HepG2 (cell line): Measurements from ENCODE around the gene P2RX6. TPM values are rescaled to one million over a fixed set of nuclear protein-coding genes. Genes with fewer than 3 reads are reported as not detected.

Experiments
- CREBL2 ChIP-seq: sonication (generic); formaldehyde crosslinking; IDR thresholded peaks from 2 replicates; pipeline ENCODE4 v1.8.1; 2023; ENCODE audit warnings: missing genetic modification reagents, mild to moderate bottlenecking, borderline replicate concordance
- EHMT2 ChIP-seq: fragments of 200-600 bp; sonication (generic); IDR thresholded peaks from 2 replicates; pipeline ENCODE4 v1.7.0; 2017; ENCODE audit warnings: antibody characterized with exemption, low read depth, low read length, borderline replicate concordance
- JUND ChIP-seq: sonication (generic); formaldehyde crosslinking; IDR thresholded peaks from 2 replicates; pipeline ENCODE4 v1.8.0; 2022; ENCODE audit warnings: mild to moderate bottlenecking, missing genetic modification reagents
- MAFF ChIP-seq: IDR thresholded peaks from 2 replicates; pipeline ENCODE4 v1.6.1; 2011; ENCODE audit warnings: low read depth, low read length, improper control_type of control experiment
- MATR3 ChIP-seq: sonication (generic); formaldehyde crosslinking; IDR thresholded peaks from 2 replicates; pipeline ENCODE4 v1.4.0; 2020; ENCODE audit warnings: missing genetic modification reagents
- RBM22 ChIP-seq: fragments of 200-400 bp; formaldehyde crosslinking; optimal IDR thresholded peaks from 2 replicates; pipeline ENCODE3; 2017; ENCODE audit warnings: mild to moderate bottlenecking, low read length, moderate library complexity
- SNAPC5 ChIP-seq: sonication (generic); formaldehyde crosslinking; IDR thresholded peaks from 2 replicates; pipeline ENCODE4 v1.8.1; 2023; ENCODE audit warnings: mild to moderate bottlenecking, missing genetic modification reagents, borderline replicate concordance
- SRSF1 ChIP-seq: fragments of 200-400 bp; formaldehyde crosslinking; optimal IDR thresholded peaks from 2 replicates; pipeline ENCODE3; 2017; ENCODE audit warnings: mild to moderate bottlenecking, low read depth, low read length, moderate library complexity
- STAT5B ChIP-seq: sonication (generic); formaldehyde crosslinking; IDR thresholded peaks from 2 replicates; pipeline ENCODE4 v1.4.0; 2020; ENCODE audit warnings: missing genetic modification reagents
- TAF1 ChIP-seq: sonication (generic); formaldehyde crosslinking; IDR thresholded peaks from 2 replicates; pipeline ENCODE4 v1.4.0; 2020; ENCODE audit warnings: missing genetic modification reagents
- THAP9 ChIP-seq: sonication (generic); formaldehyde crosslinking; IDR thresholded peaks from 2 replicates; pipeline ENCODE4; 2020; ENCODE audit warnings: missing genetic modification reagents, mild to moderate bottlenecking, borderline replicate concordance
- USF2 ChIP-seq, 2 experiments: sonication (generic) in 1 of 2; formaldehyde crosslinking in 1 of 2; IDR thresholded peaks; 2 replicates each; pipeline versions ENCODE4 v1.5.1 to v1.6.1; 2011 to 2020; ENCODE audit warnings: borderline replicate concordance in 1 of 2, low read depth in 1 of 2, low read length in 1 of 2, mild to moderate bottlenecking in 1 of 2, missing genetic modification reagents in 1 of 2, moderate library complexity in 1 of 2
- YEATS4 ChIP-seq: sonication (generic); formaldehyde crosslinking; IDR thresholded peaks from 2 replicates; pipeline ENCODE4 v1.4.0; 2020; ENCODE audit warnings: missing genetic modification reagents, borderline replicate concordance
- ZBTB25 ChIP-seq: IDR thresholded peaks from 2 replicates; pipeline ENCODE4 v1.6.1; 2018; ENCODE audit warnings: missing genetic modification reagents
- ZNF20 ChIP-seq: sonication (generic); formaldehyde crosslinking; IDR thresholded peaks from 2 replicates; pipeline ENCODE4 v1.4.0; 2020; ENCODE audit warnings: mild to moderate bottlenecking, moderate library complexity, missing genetic modification reagents
- ZNF24 ChIP-seq: fragments of 450-650 bp; IDR thresholded peaks from 2 replicates; pipeline ENCODE4 v1.6.1; 2017; ENCODE audit warnings: antibody characterized with exemption, mild to moderate bottlenecking
- ZNF430 ChIP-seq: sonication (generic); formaldehyde crosslinking; IDR thresholded peaks from 2 replicates; pipeline ENCODE4 v1.9.0; 2021; ENCODE audit warnings: mild to moderate bottlenecking, missing genetic modification reagents
- ZNF746 ChIP-seq: sonication (generic); formaldehyde crosslinking; IDR thresholded peaks from 2 replicates; pipeline ENCODE4 v1.8.0; 2022; ENCODE audit warnings: mild to moderate bottlenecking, missing genetic modification reagents
- ZNF766 ChIP-seq: sonication (generic); formaldehyde crosslinking; IDR thresholded peaks from 2 replicates; pipeline ENCODE4 v1.5.0; 2020; ENCODE audit warnings: missing genetic modification reagents, borderline replicate concordance
- polyA plus RNA-seq, 8 experiments: library from polyadenylated mRNA; depleted of rRNA in 3 of 8; stranded (reverse) in 7 of 8; unstranded in 1 of 8; fragments of >200 nt; fragmentation: Illumina TruSeq in 4 of 8; extraction: Trizol in 4 of 8; gene quantifications; 2 replicates each; pipeline versions ENCODE4 v1.2.1 to v1.2.3, GENCODE V29; 2011 to 2016; ENCODE audit warnings: low read depth in 4 of 8, missing spikeins in 1 of 8, mixed read lengths in 1 of 8; ENCODE audit not compliant: insufficient read depth in 1 of 8
- total RNA-seq, 5 experiments: library from RNA; depleted of rRNA; stranded (reverse); fragments of >200 nt; fragmentation: Illumina TruSeq; extraction: Trizol; gene quantifications; 2 replicates each; pipeline ENCODE4 v1.2.3, GENCODE V29; 2016; ENCODE audit warnings: low read depth in 1 of 5
- TF ChIP-seq, protein P1 (sequence below): IDR thresholded peaks from 2 replicates; pipeline ENCODE4 v1.6.1; 2016
- TF ChIP-seq, protein P2 (sequence below): sonication (generic); formaldehyde crosslinking; IDR thresholded peaks from 2 replicates; pipeline ENCODE4 v1.4.0; 2020; ENCODE audit warnings: mild to moderate bottlenecking, missing genetic modification reagents

Gene P2RX6
- total and polyA plus RNA-seq, 2 of the 13 experiments (the other 11 are each of a cell fraction or from before 2014, with no cell fraction given), result 0.04 to 0.12 TPM

DNA sequence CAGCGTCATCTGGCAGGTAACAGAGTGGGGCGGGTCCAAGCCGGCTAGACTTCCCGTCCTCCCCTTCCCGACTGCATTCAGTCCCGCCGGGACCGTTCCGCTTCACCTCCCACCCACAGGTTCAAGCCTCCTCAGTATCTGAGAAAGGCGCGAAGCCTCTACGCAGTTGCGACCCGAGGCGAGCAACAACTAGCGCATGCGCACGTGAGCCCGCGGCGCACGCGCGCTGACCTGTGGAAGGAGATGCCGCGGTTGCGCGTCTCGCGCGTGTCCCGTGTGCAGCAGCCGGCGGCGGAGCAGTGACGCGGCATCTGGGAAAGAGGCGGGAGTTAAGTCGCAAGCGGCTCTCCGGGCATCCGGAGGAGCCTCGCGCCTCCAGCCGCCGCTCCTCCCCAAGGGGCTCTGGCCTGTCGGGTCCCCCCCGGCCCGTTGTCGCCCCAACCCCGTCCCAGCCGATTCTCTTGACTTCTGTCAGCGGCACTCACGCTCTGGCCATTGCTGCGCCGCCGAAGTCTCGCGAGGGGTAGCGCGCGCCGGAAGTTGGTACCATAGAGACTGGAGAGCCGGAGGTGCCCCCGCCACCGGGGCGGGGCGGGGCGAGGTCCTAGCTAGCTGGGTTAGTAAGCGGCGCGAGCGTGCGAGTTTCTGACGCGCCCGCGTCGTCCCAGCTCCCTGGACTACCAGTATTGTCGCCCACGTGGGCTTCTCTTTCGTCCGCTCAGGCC, 13.2 kb upstream of the P2RX6 start, which contains the start of gene THAP7 (continued):
- no peak for TF ChIP-seq RBM22
- TF ChIP-seq USF2 (IDR thresholded peaks at IDR 0.05; ENCODE audit: low read depth, low read length), result peak; percentile 47; the same call in 1 of the 2 replicates
- peak; percentile 49 for TF ChIP-seq USF2 (CRISPR knock-in tag; IDR thresholded peaks at IDR 0.05; ENCODE audit: borderline replicate concordance)
- no peak for TF ChIP-seq MATR3 (CRISPR knock-in tag)
- TF ChIP-seq EHMT2, result no peak
- TF ChIP-seq MAFF, result no peak
- TF ChIP-seq, protein P1, sequence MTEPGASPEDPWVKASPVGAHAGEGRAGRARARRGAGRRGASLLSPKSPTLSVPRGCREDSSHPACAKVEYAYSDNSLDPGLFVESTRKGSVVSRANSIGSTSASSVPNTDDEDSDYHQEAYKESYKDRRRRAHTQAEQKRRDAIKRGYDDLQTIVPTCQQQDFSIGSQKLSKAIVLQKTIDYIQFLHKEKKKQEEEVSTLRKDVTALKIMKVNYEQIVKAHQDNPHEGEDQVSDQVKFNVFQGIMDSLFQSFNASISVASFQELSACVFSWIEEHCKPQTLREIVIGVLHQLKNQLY (CRISPR knock-in tag), result no peak
- TF ChIP-seq TAF1 (CRISPR knock-in tag), result peak; percentile 93; the same call in 1 of the 2 replicates
- TF ChIP-seq ZNF746 (CRISPR knock-in tag), result peak; percentile 76
- TF ChIP-seq SRSF1, result peak; percentile 24
- TF ChIP-seq ZNF24, result no peak
- peak; percentile 69 for TF ChIP-seq ZNF430 (CRISPR knock-in tag)
- TF ChIP-seq CREBL2 (CRISPR knock-in tag), result peak; percentile 86; the same call in 1 of the 2 replicates
- no peak for TF ChIP-seq SNAPC5 (CRISPR knock-in tag)
- peak; percentile 61; the same call in 1 of the 2 replicates for TF ChIP-seq JUND (CRISPR knock-in tag)
- TF ChIP-seq ZNF20, result peak; percentile 84
- TF ChIP-seq STAT5B (CRISPR knock-in tag), result no peak
- peak; percentile 76 for TF ChIP-seq THAP9 (CRISPR knock-in tag)
- TF ChIP-seq ZBTB25 (CRISPR knock-in tag), result peak; percentile 86
- TF ChIP-seq YEATS4 (CRISPR knock-in tag), result peak; percentile 86
- TF ChIP-seq, protein P2, sequence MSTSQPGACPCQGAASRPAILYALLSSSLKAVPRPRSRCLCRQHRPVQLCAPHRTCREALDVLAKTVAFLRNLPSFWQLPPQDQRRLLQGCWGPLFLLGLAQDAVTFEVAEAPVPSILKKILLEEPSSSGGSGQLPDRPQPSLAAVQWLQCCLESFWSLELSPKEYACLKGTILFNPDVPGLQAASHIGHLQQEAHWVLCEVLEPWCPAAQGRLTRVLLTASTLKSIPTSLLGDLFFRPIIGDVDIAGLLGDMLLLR (CRISPR knock-in tag), result peak; percentile 91
- peak; percentile 89; the same call in 1 of the 2 replicates for TF ChIP-seq ZNF766
